Measurements from ENCODE around the gene CCR5.

- TF ChIP-seq, protein P1, sequence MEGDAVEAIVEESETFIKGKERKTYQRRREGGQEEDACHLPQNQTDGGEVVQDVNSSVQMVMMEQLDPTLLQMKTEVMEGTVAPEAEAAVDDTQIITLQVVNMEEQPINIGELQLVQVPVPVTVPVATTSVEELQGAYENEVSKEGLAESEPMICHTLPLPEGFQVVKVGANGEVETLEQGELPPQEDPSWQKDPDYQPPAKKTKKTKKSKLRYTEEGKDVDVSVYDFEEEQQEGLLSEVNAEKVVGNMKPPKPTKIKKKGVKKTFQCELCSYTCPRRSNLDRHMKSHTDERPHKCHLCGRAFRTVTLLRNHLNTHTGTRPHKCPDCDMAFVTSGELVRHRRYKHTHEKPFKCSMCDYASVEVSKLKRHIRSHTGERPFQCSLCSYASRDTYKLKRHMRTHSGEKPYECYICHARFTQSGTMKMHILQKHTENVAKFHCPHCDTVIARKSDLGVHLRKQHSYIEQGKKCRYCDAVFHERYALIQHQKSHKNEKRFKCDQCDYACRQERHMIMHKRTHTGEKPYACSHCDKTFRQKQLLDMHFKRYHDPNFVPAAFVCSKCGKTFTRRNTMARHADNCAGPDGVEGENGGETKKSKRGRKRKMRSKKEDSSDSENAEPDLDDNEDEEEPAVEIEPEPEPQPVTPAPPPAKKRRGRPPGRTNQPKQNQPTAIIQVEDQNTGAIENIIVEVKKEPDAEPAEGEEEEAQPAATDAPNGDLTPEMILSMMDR (IDR thresholded peaks at IDR 0.05): no peak
- no peak for TF ChIP-seq POLR2A (IDR thresholded peaks at IDR 0.05)
Observed at GRCh38 chr3:46353647-46354410, 16.9 kb upstream of the CCR5 start, which contains the start of gene CCR2.
